Lower leg skin (tissue), 4 donors: Measurements from ENCODE around the gene FBXO2. TPM values are rescaled to one million over a fixed set of nuclear protein-coding genes. Genes with fewer than 3 reads are reported as not detected.

Source experiments
- DNase-seq, 2 donors: peaks; one replicate each; pipeline ENCODE4 v3.0.0-alpha.2; 2019; ENCODE audit warnings: low spot score in 2 of 2
- H3K4me3 ChIP-seq: fragments of 200-600 bp; sonication (generic); 2 replicates; pipeline ENCODE4 v1.5.1; 2017; ENCODE audit warnings: mild to moderate bottlenecking, low read depth; ENCODE audit not compliant: poor library complexity, severe bottlenecking
- POLR2A ChIP-seq, 2 donors: fragments of 450-650 bp; IDR thresholded peaks; one replicate each; pipeline ENCODE4 v1.6.1; 2016 to 2017; ENCODE audit warnings: antibody characterized with exemption in 2 of 2, mild to moderate bottlenecking in 1 of 2, moderate library complexity in 1 of 2
- WGBS, 2 donors: methylation state at CpG; one replicate each; pipeline ENCODE4 v1.1.5; 2018; 5-methylcytosine and 5-hydroxymethylcytosine counted together
- intact Hi-C: fragments of 100-400 bp; cut with DNase I; formaldehyde crosslinking; loops from one replicate; pipeline ENCODE4 v1.15.0; 2023; ENCODE audit warnings: low total_unique reads
- total RNA-seq, 4 donors: library from RNA; depleted of rRNA; stranded (reverse); fragments of >200 nt; gene quantifications; one replicate each; pipeline ENCODE4 v1.1.0, GENCODE V29; 2016
- TF ChIP-seq, protein P1 (sequence below), 3 donors: fragments of 450-650 bp; IDR thresholded peaks; one replicate each; pipeline ENCODE4 v1.5.1; 2016; ENCODE audit warnings: antibody characterized with exemption in 3 of 3, mild to moderate bottlenecking in 3 of 3, moderate library complexity in 2 of 3

FBXO2 gene
- total RNA-seq, 4 donors from 2014 or later: 9.1 to 19.5 (median 14.9) TPM

GRCh38 chr1:11602981-11603380, 51.2 kb downstream of the FBXO2 start:
- WGBS, 2 donors: 78 to 83% methylated on average over 5 of the region's 5 CpGs
- TF ChIP-seq, protein P1, sequence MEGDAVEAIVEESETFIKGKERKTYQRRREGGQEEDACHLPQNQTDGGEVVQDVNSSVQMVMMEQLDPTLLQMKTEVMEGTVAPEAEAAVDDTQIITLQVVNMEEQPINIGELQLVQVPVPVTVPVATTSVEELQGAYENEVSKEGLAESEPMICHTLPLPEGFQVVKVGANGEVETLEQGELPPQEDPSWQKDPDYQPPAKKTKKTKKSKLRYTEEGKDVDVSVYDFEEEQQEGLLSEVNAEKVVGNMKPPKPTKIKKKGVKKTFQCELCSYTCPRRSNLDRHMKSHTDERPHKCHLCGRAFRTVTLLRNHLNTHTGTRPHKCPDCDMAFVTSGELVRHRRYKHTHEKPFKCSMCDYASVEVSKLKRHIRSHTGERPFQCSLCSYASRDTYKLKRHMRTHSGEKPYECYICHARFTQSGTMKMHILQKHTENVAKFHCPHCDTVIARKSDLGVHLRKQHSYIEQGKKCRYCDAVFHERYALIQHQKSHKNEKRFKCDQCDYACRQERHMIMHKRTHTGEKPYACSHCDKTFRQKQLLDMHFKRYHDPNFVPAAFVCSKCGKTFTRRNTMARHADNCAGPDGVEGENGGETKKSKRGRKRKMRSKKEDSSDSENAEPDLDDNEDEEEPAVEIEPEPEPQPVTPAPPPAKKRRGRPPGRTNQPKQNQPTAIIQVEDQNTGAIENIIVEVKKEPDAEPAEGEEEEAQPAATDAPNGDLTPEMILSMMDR (IDR thresholded peaks at IDR 0.05): no peak
- TF ChIP-seq POLR2A (IDR thresholded peaks at IDR 0.05): no peak
- intact Hi-C loops: no loop called here
- no peak overlapping the region for H3K4me3 ChIP-seq
- no peak for DNase-seq

DNA sequence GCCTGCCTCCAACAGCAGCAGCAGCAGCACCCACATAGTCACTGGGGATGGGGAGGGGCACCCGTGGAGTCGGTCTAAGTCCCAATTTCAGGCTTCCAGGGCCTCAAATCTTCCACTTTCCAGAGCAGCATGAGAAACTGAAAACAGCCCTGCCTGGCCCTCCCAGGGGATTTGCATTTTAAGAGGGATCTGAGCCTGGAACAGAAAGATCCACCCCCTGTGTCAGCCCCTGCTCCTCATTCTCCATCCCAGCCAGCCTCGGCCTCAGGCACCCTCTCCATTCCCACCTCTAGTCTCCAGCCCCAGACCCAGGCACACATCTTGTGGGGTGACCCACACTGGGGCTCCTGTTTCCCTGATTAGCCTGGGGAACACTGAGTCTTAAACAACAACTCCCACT, 51.8 kb downstream of the FBXO2 start:
- intact Hi-C loops: no loop called here
- DNase-seq: no peak

GRCh38 chr1:11600836-11601235, 53.4 kb downstream of the FBXO2 start:
- WGBS, 2 donors: 54 to 55% methylated on average over 7 of the region's 7 CpGs
- no peak for DNase-seq
- TF ChIP-seq POLR2A (IDR thresholded peaks at IDR 0.05): no peak
- TF ChIP-seq, protein P1 (IDR thresholded peaks at IDR 0.05): no peak
- intact Hi-C loops: no loop called here
- no peak overlapping the region for H3K4me3 ChIP-seq

More for the DNA sequence above, 51.8 kb downstream of the FBXO2 start:
- TF ChIP-seq POLR2A (IDR thresholded peaks at IDR 0.05): no peak
- TF ChIP-seq, protein P1 (IDR thresholded peaks at IDR 0.05): no peak
- 70 to 71% methylated on average over 3 of the region's 3 CpGs for WGBS, 2 donors
- no peak overlapping the region for H3K4me3 ChIP-seq

DNA sequence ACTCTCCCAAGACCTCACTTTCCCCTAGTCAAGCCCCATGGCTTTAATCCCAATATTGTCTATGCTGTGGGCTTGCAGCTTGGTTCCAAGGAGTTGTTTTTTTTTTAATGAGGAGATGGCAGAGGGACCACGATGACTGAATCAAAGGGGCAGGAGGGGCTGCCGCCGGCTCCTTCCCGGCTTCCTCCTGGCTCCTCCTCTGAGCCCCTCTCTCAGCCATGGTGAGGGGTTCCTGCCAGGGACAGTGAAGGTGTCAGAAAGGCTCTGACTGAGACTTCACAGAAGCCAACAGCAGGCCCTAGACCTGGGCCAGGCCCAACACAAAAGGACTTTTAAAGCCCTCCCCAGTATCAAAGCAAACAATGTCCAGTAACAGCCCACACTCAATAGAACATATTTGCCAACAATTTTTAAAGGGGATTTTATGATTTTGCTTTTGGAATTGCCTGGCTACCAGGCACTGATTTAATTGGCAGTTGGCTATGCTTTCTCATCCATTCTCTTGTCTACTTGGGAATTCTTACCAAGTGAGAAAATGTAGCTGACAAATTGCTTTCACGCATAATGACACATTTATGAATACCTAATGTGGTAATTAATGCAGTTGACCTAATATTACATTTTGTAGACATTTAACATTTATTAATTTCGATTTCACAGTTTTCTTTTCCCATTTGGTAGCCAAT, 54.2 kb downstream of the FBXO2 start:
- intact Hi-C loops: no loop called here
- H3K4me3 ChIP-seq: no peak overlapping the region
- no peak for TF ChIP-seq POLR2A (IDR thresholded peaks at IDR 0.05)
- TF ChIP-seq, protein P1 (IDR thresholded peaks at IDR 0.05): no peak
- no peak for DNase-seq
- WGBS, 2 donors: 69 to 75% methylated on average over 6 of the region's 6 CpGs

DNA sequence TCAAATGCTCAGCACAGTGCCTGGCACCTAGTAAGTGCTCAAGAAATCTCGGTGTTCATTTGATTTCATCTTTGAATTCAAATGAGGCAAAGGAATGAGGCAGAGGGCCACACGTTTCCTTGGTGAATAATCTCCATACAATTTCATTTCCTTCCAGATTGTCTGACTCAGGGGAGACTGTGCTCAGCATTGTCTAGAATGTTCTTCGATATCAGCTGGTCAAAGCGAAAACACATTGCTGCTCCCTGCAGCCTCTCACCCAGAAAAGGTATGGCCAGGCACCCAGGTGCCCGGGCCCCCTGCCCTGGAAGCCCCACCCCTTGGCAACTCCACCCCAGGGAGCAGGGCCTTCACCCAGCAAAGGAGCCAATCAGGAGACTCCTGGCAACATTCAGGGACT, 55.8 kb downstream of the FBXO2 start:
- no peak for DNase-seq
- H3K4me3 ChIP-seq: no peak overlapping the region
- WGBS, 2 donors: 67 to 77% methylated on average over 5 of the region's 5 CpGs
- intact Hi-C loops: no loop called here
- TF ChIP-seq, protein P1 (IDR thresholded peaks at IDR 0.05): no peak
- no peak for TF ChIP-seq POLR2A (IDR thresholded peaks at IDR 0.05)

Other genes with a start within 250 kb of the FBXO2 start
- not detected for gene DISP3, start 175.3 kb downstream of the FBXO2 start, total RNA-seq
- gene FBXO44, start 448 bp upstream of the FBXO2 start, total RNA-seq: 10 to 100 TPM; 25.0 to 32.3 (median 27.0) TPM
- 10 to 100 TPM; 14.1 to 18.8 (median 16.7) TPM for gene FBXO6, start 9.8 kb upstream of the FBXO2 start, total RNA-seq
- 10 to 100 TPM; 22.7 to 40.0 (median 32.5) TPM for gene MAD2L2, start 26.7 kb upstream of the FBXO2 start, total RNA-seq
- under 1 TPM in 3 of 4 donors, not detected in 1; 0.15 to 0.52 (median 0.36) TPM for gene DRAXIN, start 37.3 kb upstream of the FBXO2 start, total RNA-seq
- gene AGTRAP, start 81.7 kb upstream of the FBXO2 start, total RNA-seq: 10 to 100 TPM; 26.3 to 62.3 (median 40.2) TPM
- 1 to 10 TPM in 2 of 4 donors, not detected in 2; 1.6 to 2.8 TPM for gene C1orf167, start 107.8 kb upstream of the FBXO2 start, total RNA-seq
- gene MTHFR, start 151.5 kb upstream of the FBXO2 start, total RNA-seq: 10 to 100 TPM; 25.9 to 41.8 (median 33.0) TPM
- 10 to 100 TPM in 2 of 4 donors, 1 to 10 TPM in 2; 7.0 to 12.4 (median 10.9) TPM for gene CLCN6, start 151.8 kb upstream of the FBXO2 start, total RNA-seq
- gene NPPA, start 193.4 kb upstream of the FBXO2 start, total RNA-seq: not detected
- gene NPPB, start 204.5 kb upstream of the FBXO2 start, total RNA-seq: not detected